Activated gamma-delta T cell treated with anti-CD3 and anti-CD28 coated beads, Interleukin-2, amount 50 U/mL, for 16 hours (primary cell): ENCODE measurements around the gene CREG1.
"Not testable (repeated sequence)": the region's sequence is repeated elsewhere in the genome, so short reads cannot be mapped to it uniquely, and the experiment has no call there.

Experiments
- DNase-seq: peaks from one replicate; pipeline ENCODE4 v3.0.0-alpha.2; 2020; ENCODE audit warnings: low read depth

Gene CREG1

DNA sequence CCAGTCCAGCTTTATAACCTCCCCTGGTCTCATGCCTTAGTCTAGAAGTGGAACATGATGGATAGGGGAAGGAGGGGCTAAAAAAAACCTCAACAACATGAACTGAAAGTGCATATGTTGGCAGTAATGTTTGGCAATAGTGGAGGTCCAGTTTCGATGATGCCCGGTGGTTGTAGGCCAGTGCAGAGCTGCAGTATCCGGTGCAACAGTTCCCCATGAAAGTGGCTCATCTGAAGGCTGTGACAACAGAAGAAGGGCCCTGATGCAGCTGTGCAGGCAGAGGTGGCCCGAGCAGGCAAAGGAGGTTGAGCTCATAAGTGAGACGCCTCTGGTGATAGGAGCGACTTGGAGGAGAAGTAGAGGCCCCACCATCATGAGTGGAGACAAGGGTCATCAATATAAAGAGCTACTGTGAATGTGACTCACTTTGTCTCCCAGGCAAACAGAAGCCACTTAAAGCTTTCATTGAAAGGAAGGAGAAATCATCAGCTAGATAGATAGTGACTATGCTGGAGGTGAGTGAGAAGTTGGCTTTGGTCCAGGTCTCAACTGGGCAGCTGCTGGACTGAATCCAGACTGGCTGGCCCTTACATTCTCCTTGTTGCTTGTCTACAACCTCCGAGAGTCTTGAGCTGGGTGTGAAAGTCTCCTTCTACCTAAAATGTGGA is 10.2 kb upstream of the CREG1 start:
- no peak for DNase-seq

- DNase-seq: no peak
These were observed 9.1 kb upstream of the CREG1 start for GRCh38 chr1:167562702-167563101.

- DNase-seq: no peak
These were observed 8.2 kb upstream of the CREG1 start for GRCh38 chr1:167561753-167562152.

DNA sequence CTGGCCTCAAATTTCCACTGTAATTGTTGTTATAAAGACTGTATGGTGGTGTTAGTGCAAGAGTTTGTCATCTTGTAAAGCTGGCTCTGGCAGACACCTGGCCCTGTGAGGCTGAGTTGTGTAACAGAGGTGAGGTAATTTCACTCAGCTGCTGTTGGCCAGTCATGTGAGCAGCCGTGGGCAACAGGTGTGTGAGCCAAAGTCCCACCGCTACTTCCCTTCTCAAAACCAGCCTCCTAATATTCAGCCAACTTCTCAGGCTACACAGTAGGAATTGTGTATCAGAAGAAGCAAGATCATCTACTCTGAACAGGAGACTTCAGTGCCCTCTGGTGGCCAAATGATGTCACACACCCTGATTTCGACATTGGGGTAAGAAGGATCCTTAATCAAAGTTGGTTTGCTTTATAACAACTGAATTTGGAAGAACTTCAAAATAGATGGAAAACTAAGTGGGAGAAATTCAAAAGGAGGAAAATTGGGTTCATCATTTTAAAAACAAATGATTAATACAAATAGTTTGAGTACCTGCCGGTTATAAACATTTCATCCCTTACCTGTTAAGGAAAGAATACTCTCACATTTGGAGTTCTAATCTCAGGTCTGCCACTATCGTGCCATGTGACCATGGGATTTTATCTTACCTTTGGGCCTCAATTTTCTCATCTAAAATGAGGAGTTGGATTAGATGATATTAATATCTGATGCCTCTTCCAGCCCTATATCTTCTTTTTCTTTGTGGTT is 2.6 kb upstream of the CREG1 start:
- peak; percentile 63 for DNase-seq

DNA sequence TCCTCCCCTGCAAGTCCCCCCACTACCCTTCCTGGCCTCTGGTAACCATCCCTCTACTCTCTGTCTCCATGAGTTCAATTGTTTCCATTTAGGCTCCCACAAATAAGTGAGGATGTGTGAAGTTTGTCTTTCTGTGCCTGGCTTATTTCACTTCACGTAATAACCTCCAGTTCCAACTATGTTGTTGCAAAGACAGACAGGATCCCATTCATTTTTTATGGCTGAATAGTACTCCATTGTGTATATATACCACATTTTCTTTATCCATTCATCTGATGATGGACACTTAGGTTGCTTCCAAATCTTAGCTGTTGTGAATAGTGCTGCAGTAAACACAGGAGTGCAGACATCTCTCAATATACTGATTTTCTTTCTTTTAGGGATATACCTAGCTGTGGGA is 1.5 kb upstream of the CREG1 start:
- not testable (repeated sequence) for DNase-seq

DNA sequence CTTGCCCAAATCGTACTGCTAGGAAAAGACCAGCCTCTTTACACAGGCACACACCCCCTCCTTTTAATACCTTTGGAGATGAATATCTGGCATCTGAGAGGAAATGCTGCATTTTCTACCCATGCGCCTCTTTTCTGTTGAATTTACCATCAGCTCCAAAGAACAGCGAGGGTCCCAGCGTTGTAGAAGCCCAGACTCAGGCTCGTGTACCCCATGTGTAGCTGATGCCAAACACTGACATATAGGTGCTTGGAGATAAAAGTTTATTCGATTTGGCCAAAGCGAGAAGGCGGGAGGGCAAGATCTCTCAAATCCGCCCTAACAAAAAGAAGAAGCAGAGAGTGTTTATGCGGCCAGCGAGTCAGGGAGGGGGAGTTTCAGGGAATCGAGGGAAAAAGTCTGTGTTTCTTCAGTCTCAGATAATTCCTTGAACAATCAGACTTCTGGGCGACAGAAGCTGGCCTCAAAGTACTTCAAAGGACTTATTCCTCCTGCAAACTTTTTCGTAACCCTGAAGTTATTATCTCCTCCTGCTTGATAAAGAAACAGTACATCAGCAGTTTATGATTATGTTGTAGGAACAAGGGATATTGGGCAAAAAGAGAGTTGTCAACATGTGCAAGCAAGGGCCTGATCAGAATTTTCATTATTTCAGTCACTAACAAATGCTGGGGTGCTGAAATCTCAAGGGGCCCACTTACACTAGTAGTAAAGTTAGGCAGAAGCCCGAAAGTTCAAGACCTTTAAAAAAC is 642 bp upstream of the CREG1 start:
- DNase-seq: no peak

GRCh38 chr1:167551362-167551761 is 2.2 kb downstream of the CREG1 start:
- no peak for DNase-seq

GRCh38 chr1:167548059-167548932 is 5.3 kb downstream of the CREG1 start:
- no peak for DNase-seq

DNA sequence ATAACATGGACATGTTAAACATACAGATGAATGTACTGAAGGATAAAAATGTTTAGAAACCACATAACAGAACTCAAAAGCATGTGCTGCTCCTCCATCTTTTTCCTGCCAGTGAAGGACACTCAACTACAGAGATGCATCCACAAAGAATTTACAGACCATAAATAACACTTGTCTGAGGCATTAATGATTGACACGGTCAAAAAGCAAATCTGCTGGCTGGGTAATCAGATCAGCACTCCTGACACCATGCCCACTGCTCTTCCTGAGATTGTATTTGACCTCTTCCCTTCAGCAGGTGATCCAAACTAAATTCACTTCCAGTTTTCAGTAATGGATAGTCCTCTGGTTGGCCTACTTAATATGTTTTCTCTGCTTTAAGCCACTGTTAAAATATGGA is 6.6 kb downstream of the CREG1 start:
- no peak for DNase-seq

GRCh38 chr1:167545349-167545748 is 8.2 kb downstream of the CREG1 start:
- no peak for DNase-seq

GRCh38 chr1:167544447-167545093 is 9.0 kb downstream of the CREG1 start:
- no peak for DNase-seq

DNA sequence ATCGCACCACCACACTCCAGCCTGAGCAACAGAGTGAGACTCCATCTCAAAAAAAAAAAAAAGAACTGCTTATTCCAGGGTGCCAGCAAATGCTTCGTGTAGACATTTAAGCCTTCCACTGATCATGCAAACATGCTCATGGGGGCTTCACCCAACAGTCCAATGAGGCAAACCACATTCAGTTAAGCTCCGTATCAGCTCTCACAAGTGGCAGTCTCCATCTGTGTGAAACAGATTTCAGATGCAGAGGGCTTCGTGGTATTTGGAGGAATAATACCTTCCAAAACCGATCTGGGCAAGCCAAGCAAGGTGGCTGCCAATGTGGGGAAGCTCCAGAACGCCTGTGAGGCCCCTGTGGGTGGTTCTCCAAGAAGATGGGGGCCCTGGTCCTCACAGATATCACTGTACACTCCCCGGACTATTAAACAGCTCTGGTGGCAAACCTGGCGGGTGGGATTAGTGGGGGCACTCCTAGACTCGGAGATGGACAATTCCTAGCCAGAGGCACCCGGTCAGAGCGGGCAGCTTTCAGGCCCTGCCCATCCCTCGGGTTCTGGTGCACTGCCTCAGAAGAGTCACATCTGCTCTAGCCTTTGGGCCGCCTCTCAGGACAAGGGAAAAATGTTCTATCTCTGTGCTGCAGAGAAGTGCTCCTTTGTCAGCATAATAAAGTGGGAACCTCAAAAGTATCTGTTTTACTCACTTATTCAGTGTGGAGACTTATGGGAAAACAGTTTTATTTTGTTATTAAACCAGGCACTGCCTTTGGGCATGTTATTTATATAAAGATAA is 10.2 kb downstream of the CREG1 start:
- DNase-seq: no peak

DNA sequence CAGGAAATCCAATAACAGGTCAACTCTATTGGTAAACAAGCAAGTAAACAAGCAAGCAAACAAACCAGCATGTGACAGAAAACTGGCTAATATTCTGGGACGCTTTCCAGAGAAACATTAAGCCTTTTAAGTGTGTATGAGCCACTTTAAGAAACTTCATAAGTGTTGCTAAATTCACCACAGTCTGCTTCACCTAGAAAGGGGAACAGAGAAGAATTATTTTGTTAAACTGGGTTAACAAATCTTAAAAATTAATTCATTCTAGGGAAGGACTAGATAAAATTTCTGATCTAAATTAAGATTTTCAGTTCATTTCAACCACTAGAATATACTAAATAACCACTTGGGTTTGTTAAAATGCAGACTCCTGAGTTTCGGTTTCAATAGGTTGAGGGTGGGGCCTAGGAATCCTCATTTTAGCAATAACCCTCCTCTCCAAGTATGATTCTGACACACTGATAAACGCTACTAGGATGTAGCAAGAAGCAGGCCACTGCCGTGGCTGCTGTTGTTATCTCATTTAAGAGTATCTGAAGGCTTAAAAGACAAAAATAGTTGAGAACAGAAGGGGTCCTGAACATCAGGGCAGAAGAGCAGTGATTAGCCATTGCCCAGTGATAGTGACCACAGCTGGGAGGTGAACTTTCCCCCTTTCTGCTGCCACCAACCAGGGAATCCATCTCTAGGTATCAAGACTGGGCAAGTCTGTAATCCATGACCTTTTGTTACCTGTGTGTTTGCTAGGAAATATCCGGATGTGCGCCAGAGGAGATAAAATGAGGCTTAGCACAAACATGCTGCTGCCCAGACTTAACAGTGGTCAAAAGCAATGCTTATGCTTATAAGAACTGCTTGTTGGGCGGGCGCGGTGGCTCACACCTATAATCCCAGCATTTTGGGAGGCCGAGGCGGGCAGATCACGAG is 11.2 kb downstream of the CREG1 start:
- no peak for DNase-seq

DNA sequence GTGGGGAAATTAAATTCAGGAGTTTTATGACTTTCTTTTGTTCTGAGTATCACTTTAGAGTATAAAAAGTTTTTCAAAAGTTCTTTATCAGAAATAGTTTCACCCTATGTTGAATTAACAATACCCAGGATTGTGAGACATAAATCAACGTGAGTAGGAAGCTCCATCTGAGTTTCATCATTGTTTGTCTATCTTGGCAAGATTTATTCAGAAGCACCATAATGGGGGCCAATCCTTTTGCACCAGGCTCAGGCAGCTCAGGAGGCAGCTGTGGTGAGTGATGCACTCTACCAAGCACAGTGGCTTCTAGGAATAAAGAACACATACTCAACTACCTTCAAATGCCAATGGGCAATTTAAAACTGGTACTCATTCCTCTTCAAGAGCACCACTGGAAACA is 12.0 kb downstream of the CREG1 start:
- no peak for DNase-seq

- DNase-seq: no peak
These were observed 12.6 kb downstream of the CREG1 start for GRCh38 chr1:167541003-167541402.

- DNase-seq: no peak
These were observed 14.9 kb downstream of the CREG1 start for GRCh38 chr1:167538657-167539056.

DNA sequence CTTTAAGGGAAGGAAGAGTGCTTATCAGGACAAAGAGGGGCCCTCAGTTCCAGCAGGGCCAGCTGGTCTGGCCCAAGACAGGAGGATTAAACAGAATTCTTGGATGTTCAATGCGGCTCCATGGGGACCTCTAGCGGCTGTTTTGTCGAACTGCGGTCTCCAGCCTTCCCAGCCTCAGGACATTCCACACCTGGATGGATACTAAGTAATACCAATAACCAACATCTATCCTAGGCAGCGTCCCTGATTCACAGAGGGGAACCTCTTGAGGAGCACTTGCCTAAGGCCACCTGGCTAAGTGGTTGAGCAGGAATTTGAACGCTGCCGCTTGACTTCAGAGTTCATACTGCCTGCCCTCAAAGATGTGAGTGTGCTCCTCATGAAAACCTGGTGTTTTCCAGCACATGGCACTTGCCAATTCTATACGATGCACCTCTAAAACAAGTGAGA is 19.7 kb downstream of the CREG1 start:
- DNase-seq: peak; percentile 45

- no peak for DNase-seq
These were observed 20.4 kb downstream of the CREG1 start for GRCh38 chr1:167532964-167533824.

GRCh38 chr1:167532375-167532774 is 21.2 kb downstream of the CREG1 start:
- no peak for DNase-seq
